Measurements from ENCODE around the gene SERPINA6.

GRCh38 chr14:94317259-94317658 is 5.9 kb downstream of the SERPINA6 start:
- TF ChIP-seq CTCF (IDR thresholded peaks at IDR 0.05; ENCODE audit: low read depth, low read length, poor library complexity, severe bottlenecking) (no peak), EZH2phosphoT487 (IDR thresholded peaks at IDR 0.05; ENCODE audit: borderline replicate concordance, low read length) (no peak)
